Measurements from ENCODE around the gene PAX2.

PAX2 gene

GRCh38 chr10:100750291-100751210 is 5.2 kb downstream of the PAX2 start:
- TF ChIP-seq, protein P1, sequence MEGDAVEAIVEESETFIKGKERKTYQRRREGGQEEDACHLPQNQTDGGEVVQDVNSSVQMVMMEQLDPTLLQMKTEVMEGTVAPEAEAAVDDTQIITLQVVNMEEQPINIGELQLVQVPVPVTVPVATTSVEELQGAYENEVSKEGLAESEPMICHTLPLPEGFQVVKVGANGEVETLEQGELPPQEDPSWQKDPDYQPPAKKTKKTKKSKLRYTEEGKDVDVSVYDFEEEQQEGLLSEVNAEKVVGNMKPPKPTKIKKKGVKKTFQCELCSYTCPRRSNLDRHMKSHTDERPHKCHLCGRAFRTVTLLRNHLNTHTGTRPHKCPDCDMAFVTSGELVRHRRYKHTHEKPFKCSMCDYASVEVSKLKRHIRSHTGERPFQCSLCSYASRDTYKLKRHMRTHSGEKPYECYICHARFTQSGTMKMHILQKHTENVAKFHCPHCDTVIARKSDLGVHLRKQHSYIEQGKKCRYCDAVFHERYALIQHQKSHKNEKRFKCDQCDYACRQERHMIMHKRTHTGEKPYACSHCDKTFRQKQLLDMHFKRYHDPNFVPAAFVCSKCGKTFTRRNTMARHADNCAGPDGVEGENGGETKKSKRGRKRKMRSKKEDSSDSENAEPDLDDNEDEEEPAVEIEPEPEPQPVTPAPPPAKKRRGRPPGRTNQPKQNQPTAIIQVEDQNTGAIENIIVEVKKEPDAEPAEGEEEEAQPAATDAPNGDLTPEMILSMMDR (conservative IDR thresholded peaks at IDR 0.05; ENCODE audit: low read length) = no peak
- no peak for DNase-seq (ENCODE audit: low read depth)

DNA sequence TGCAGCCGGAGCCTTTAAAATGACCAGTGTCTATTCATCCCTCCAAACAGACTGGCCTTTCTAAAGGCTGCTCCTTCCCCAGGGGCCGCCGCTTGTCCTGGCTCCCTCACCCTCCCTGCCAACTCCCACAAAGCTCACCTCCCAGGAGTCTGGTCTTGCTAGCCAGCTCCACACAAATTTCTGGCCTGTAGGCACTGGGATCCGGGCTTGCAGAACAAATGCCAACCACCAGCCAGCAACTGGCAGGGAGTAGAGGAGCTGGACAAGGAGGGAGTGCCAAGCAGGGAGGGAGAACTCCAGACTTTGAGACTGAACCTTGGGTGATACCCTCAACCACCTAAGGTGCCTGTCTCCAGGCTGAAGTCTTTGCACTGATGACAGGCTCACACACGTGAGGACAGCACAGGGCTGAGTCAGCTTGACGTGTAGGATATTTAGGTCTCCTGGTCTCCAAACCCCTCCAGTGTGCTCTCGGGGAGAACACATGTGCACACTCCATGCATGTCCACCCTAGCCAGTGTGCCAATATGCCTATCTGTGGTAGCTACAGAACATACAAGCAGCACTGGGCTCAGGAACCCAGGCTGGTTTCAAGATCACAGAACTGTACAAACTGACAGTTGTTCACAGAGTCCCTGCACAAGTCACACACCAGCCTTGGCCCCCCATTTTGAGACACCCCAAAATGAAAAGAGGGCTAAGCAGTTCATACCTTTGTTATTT is 6.0 kb downstream of the PAX2 start:
- H3K4me3 ChIP-seq (ENCODE audit: low read length) = no peak overlapping the region
- TF ChIP-seq, protein P1 (conservative IDR thresholded peaks at IDR 0.05; ENCODE audit: low read length) = no peak
- DNase-seq (ENCODE audit: low read depth) = no peak

More at GRCh38 chr10:100750291-100751210, 5.2 kb downstream of the PAX2 start:
- no peak overlapping the region for H3K4me3 ChIP-seq (ENCODE audit: low read length)

GRCh38 chr10:100755821-100756220 is 10.4 kb downstream of the PAX2 start:
- TF ChIP-seq, protein P1 (conservative IDR thresholded peaks at IDR 0.05; ENCODE audit: low read length) = no peak
- no peak overlapping the region for H3K4me3 ChIP-seq (ENCODE audit: low read length)
- DNase-seq (ENCODE audit: low read depth) = no peak

DNA sequence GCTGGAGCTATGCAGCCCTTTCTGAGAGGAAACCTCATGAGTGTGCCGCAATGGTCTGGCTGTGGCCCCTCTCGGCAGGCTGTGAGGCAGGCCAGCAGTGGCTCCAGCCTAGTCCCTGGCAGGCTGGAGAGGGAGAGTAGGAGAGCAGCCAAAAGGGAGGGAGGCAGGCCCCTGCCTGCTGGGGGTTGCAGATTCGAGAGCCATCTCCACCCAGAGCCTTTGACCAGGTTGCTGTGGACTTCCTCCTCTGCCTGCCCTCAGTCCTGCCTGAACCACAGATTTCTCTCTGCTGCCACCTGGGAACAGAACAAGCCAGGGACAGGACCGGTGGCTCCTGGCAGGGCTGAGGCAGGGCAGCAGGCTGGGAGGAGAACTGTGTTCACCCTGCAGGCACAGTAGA is 13.9 kb downstream of the PAX2 start:
- H3K4me3 ChIP-seq (ENCODE audit: low read length) = no peak overlapping the region
- no peak for DNase-seq (ENCODE audit: low read depth)
- TF ChIP-seq, protein P1 (conservative IDR thresholded peaks at IDR 0.05; ENCODE audit: low read length) = no peak

DNA sequence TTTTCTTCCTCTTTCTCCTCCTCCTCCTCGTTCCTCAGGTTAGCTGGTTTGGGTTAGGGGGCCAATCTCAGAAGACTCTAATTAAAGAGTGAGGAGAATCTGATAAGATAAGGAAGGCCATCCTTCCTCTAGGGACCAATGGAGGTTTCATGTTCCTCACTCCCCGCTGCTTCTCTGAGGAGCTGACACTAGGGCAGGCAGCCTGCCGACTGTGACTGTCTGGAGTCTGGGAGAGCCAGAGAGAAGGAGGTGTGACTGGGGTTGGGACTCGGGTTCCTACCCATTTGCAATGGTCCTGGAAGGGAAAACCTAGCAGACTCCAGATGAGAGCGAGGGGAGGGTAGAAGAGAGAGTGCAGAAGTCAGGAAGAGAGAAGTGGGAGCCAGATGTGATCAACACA is 15.3 kb downstream of the PAX2 start:
- TF ChIP-seq, protein P1 (conservative IDR thresholded peaks at IDR 0.05; ENCODE audit: low read length) = no peak
- H3K4me3 ChIP-seq (ENCODE audit: low read length) = no peak overlapping the region
- no peak for DNase-seq (ENCODE audit: low read depth)

DNA sequence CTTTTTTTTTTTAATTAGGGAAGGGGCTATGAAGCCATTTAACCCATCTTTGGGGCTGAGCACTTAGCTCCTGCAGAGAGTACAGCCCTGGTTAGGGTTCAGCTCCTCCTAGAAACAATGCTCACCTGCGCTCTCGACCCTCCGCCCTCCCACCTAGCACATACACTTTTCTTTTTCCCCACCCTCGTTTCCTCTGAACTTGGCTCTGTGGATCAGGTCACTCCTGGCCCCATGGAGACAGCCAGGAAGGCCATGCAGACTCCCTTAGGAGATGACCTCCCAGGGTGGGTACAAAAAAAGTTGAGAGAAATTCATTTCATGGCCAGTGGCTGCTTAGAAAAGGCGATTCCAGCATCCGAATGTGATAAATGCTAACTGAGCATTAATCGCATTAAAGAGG is 15.8 kb downstream of the PAX2 start:
- TF ChIP-seq, protein P1 (conservative IDR thresholded peaks at IDR 0.05; ENCODE audit: low read length) = no peak
- H3K4me3 ChIP-seq (ENCODE audit: low read length) = no peak overlapping the region
- DNase-seq (ENCODE audit: low read depth) = no peak

Measured in AG10803 (cell line).